Measurements from ENCODE around the gene C19orf25. TPM values are rescaled to one million over a fixed set of nuclear protein-coding genes. Genes with fewer than 3 reads are reported as not detected.
"Not testable (repeated sequence)": the region's sequence is repeated elsewhere in the genome, so short reads cannot be mapped to it uniquely, and the experiment has no call there.

The C19orf25 gene
- total RNA-seq, 2 donors from 2014 or later = 40.0 to 51.1 TPM

DNA sequence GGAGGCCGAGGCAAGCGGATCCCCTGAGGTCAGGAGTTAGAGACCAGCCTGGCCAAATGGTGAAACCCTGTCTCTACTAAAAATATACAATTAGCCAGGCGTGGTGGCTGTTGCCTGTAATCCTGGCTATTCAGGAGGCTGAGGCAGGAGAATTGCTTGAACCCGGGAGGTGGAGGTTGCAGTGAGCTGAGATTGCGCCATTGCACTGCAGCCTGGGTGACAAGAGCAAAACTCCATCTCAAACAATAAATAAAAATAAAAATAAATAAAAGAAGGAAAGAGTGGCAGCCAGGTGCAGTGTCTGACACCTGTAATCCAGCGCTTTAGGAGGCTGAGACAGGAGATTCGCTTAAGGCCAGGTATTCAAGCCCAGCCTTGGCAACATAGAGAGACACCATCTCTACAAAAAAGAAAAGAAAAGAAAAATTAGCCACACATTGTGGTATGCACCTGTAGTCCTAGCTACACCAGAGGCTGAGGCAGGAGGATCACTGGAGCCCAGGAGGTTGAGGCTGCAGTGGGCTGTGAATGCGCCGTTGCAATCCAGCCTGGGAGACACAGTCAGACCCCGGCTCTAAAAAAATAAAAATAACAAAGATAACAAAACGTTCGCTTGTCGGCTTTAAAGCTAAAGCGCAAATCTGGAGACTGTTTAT lies 23.5 kb upstream of the C19orf25 start:
- H3K9me3 Mint-ChIP-seq = peaks cover 24% of the 10 kb centered on the region
- no peaks in the 10 kb centered on the region for H3K4me1 ChIP-seq (ENCODE audit: control insufficient read depth, insufficient read depth, low read length)
- TF ChIP-seq, protein P1, sequence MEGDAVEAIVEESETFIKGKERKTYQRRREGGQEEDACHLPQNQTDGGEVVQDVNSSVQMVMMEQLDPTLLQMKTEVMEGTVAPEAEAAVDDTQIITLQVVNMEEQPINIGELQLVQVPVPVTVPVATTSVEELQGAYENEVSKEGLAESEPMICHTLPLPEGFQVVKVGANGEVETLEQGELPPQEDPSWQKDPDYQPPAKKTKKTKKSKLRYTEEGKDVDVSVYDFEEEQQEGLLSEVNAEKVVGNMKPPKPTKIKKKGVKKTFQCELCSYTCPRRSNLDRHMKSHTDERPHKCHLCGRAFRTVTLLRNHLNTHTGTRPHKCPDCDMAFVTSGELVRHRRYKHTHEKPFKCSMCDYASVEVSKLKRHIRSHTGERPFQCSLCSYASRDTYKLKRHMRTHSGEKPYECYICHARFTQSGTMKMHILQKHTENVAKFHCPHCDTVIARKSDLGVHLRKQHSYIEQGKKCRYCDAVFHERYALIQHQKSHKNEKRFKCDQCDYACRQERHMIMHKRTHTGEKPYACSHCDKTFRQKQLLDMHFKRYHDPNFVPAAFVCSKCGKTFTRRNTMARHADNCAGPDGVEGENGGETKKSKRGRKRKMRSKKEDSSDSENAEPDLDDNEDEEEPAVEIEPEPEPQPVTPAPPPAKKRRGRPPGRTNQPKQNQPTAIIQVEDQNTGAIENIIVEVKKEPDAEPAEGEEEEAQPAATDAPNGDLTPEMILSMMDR (conservative IDR thresholded peaks at IDR 0.05) = no peak
- no peak overlapping the region for H3K27ac ChIP-seq (ENCODE audit: low read depth, low read length)
- no peak overlapping the region for H3K4me3 ChIP-seq (ENCODE audit: low read length)
- H3K27me3 ChIP-seq (ENCODE audit: control insufficient read depth, insufficient read depth, low read length, poor library complexity, severe bottlenecking) = peaks cover 16% of the 10 kb centered on the region
- no peak overlapping the region for H3K27ac Mint-ChIP-seq
- no peaks in the 10 kb centered on the region for H3K4me1 Mint-ChIP-seq
- H3K36me3 ChIP-seq (ENCODE audit: control insufficient read depth, insufficient read depth, low read length) = no peaks in the 10 kb centered on the region
- H3K9ac ChIP-seq (ENCODE audit: extremely low read depth, low read length, poor library complexity, severe bottlenecking) = no peak overlapping the region
- peaks cover 40% of the 10 kb centered on the region for H3K27me3 Mint-ChIP-seq (ENCODE audit: insufficient read depth)
- H3K4me3 Mint-ChIP-seq = no peak overlapping the region
- peaks cover 8% of the 10 kb centered on the region for H3K9me3 ChIP-seq (ENCODE audit: control insufficient read depth, low read length)
- no peak for DNase-seq
- peaks cover 5% of the 10 kb centered on the region for H3K36me3 Mint-ChIP-seq (ENCODE audit: low read depth)
- 84 to 89% methylated on average over 13 of the region's 14 CpGs for WGBS, 2 experiments (ENCODE audit: insufficient coverage in 1 of 2, insufficient read length in 1 of 2)

DNA sequence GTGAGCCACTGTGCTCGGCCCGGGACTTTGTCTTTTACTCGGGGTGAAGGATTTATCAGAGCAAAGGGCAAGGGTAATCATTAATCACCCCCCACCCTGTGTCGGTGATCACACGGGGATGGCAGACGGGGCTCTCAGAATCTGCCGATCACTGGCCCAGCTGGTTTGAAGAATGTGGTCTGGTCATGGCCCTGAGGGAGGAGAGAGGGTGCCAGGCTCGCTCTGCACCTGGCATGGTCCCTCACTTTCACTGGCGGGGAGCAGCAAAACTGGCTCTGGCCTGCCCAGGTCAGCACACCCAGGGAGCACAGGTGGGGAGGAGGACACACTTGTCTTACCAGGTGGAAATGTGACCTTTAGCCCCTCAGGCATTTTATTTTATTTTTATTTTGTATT lies 22.2 kb upstream of the C19orf25 start:
- 89 to 92% methylated on average over 3 to 9 of the region's 9 CpGs for WGBS, 2 experiments (ENCODE audit: insufficient coverage in 1 of 2, insufficient read length in 1 of 2)
- no peaks in the 10 kb centered on the region for H3K4me1 ChIP-seq (ENCODE audit: control insufficient read depth, insufficient read depth, low read length)
- no peak overlapping the region for H3K4me3 Mint-ChIP-seq

DNA sequence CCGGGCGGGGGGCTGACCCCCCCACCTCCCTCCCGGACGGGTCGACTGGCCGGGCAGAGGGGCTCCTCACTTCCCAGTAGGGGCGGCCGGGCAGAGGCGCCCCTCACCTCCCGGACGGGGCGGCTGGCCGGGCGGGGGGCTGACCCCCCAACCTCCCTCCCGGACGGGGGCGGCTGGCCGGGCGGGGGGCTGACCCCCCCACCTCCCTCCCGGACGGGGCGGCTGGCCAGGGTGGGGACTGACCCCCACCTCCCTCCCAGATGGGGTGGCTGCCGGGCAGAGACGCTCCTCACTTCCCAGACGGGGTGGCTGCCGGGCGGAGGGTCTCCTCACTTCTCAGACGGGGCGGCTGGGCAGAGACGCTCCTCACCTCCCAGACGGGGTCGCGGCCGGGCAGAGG lies 20.2 kb upstream of the C19orf25 start:
- H3K4me3 Mint-ChIP-seq; H3K36me3 Mint-ChIP-seq (ENCODE audit: low read depth); H3K4me3 ChIP-seq (ENCODE audit: low read length); DNase-seq; H3K9me3 ChIP-seq (ENCODE audit: control insufficient read depth, low read length); H3K27ac ChIP-seq (ENCODE audit: low read depth, low read length); H3K27me3 ChIP-seq (ENCODE audit: control insufficient read depth, insufficient read depth, low read length, poor library complexity, severe bottlenecking); H3K9ac ChIP-seq (ENCODE audit: extremely low read depth, low read length, poor library complexity, severe bottlenecking); H3K4me1 ChIP-seq (ENCODE audit: control insufficient read depth, insufficient read depth, low read length); H3K36me3 ChIP-seq (ENCODE audit: control insufficient read depth, insufficient read depth, low read length); H3K4me1 Mint-ChIP-seq; H3K27ac Mint-ChIP-seq: not testable (repeated sequence)
- H3K27me3 Mint-ChIP-seq (ENCODE audit: insufficient read depth) = peaks cover 30% of the 10 kb centered on the region
- WGBS, 2 experiments (ENCODE audit: insufficient coverage in 1 of 2, insufficient read length in 1 of 2) = 96% methylated on average over 4 of the region's 34 CpGs; no CpG with 5 or more reads in 1 of the 2 experiments
- H3K9me3 Mint-ChIP-seq = peaks cover 19% of the 10 kb centered on the region

More for the DNA sequence above, 22.2 kb upstream of the C19orf25 start:
- Mint-ChIP-seq H3K27me3 (ENCODE audit: insufficient read depth) (peaks cover 40% of the 10 kb centered on the region), H3K36me3 (ENCODE audit: low read depth) (peaks cover 7% of the 10 kb centered on the region), H3K4me1 (peaks cover 2% of the 10 kb centered on the region), H3K9me3 (peaks cover 24% of the 10 kb centered on the region), H3K27ac (no peak overlapping the region)
- no peak for DNase-seq
- H3K9me3 ChIP-seq (ENCODE audit: control insufficient read depth, low read length) = peaks cover 8% of the 10 kb centered on the region
- H3K36me3 ChIP-seq (ENCODE audit: control insufficient read depth, insufficient read depth, low read length) = no peaks in the 10 kb centered on the region
- H3K4me3 ChIP-seq (ENCODE audit: low read length) = no peak overlapping the region
- no peak overlapping the region for H3K27ac ChIP-seq (ENCODE audit: low read depth, low read length)
- H3K27me3 ChIP-seq (ENCODE audit: control insufficient read depth, insufficient read depth, low read length, poor library complexity, severe bottlenecking) = peaks cover 16% of the 10 kb centered on the region
- TF ChIP-seq, protein P1 (conservative IDR thresholded peaks at IDR 0.05) = no peak
- no peak overlapping the region for H3K9ac ChIP-seq (ENCODE audit: extremely low read depth, low read length, poor library complexity, severe bottlenecking)

Data from endodermal cell (in vitro differentiated cells).